Endothelial cell of umbilical vein (primary cell): ENCODE data around the gene OR13C4. TPM values are rescaled to one million over a fixed set of nuclear protein-coding genes. Genes with fewer than 3 reads are reported as not detected.

ENCODE experiments used
- BruUV-seq: library from RNA; stranded (reverse); fragments of 400-500 nt; replicated peaks from 2 replicates; lab custom pipeline; 2021; lab: Mats Ljungman, UMichigan
- CTCF ChIA-PET: fragments of 300-600, 350-600 bp; sonication (Branson Sonifier 250); formaldehyde crosslinking; loops from one replicate; lab custom pipeline; 2021; ENCODE audit warnings: antibody characterized with exemption, inconsistent platforms; lab: Charles Lee
- POLR2A ChIA-PET: fragments of 300-600, 350-600 bp; sonication (Branson Sonifier 250); formaldehyde crosslinking; loops from one replicate; lab custom pipeline; 2021; ENCODE audit warnings: antibody characterized with exemption, inconsistent platforms; lab: Charles Lee
- DNase-seq: peaks from one replicate; pipeline ENCODE4 v3.0.0-alpha.2; 2011; ENCODE audit warnings: low read depth, low spot score
- FAIRE-seq: peaks from 2 replicates; lab custom pipeline; 2011; peaks lifted over from hg19 to GRCh38; lab: Jason Lieb, UNC
- H2AFZ ChIP-seq: 2 replicates; pipeline ENCODE4 v1.6.0; 2012; ENCODE audit warnings: low read depth, low read length, control low read depth, inconsistent platforms
- H3K27ac ChIP-seq: 2 replicates; pipeline ENCODE4 v1.5.1; 2011; ENCODE audit warnings: low read depth, mild to moderate bottlenecking, control low read depth, low read length, moderate library complexity; ENCODE audit not compliant: insufficient read depth
- H3K27me3 ChIP-seq, 2 experiments: 2 replicates each; pipeline versions ENCODE4 v1.6.0 to v1.6.1; 2011; ENCODE audit warnings: low read length in 2 of 2, mixed read lengths in 1 of 2; ENCODE audit not compliant: control insufficient read depth in 2 of 2, insufficient read depth in 2 of 2
- H3K36me3 ChIP-seq, 2 experiments: 2 replicates in 1 of 2; 3 replicates in 1 of 2; pipeline ENCODE4 v1.5.1; 2011; ENCODE audit warnings: low read length in 2 of 2, mild to moderate bottlenecking in 1 of 2, moderate library complexity in 1 of 2; ENCODE audit not compliant: control insufficient read depth in 2 of 2, insufficient read depth in 2 of 2; ENCODE audit errors: extremely low read depth in 1 of 2
- H3K4me1 ChIP-seq: 3 replicates; pipeline ENCODE4 v1.5.1; 2011; ENCODE audit warnings: mild to moderate bottlenecking, low read length; ENCODE audit not compliant: control insufficient read depth, insufficient read depth; ENCODE audit errors: extremely low read depth
- H3K4me2 ChIP-seq: 2 replicates; pipeline ENCODE4 v1.6.1; 2011; ENCODE audit warnings: low read length, control low read depth, mixed read lengths; ENCODE audit not compliant: insufficient read depth
- H3K4me3 ChIP-seq, 3 experiments: fragments of 200-600 bp in 1 of 3; sonication (generic), shearing (Covaris generic) in 1 of 3; replicated peaks in 1 of 3; 2 replicates each; pipeline ENCODE4 v1.5.1; 2011 to 2016; ENCODE audit warnings: control low read depth in 3 of 3, low read length in 3 of 3, mild to moderate bottlenecking in 2 of 3, inconsistent platforms in 1 of 3, low read depth in 1 of 3, moderate library complexity in 1 of 3; ENCODE audit not compliant: insufficient read depth in 1 of 3
- H3K79me2 ChIP-seq: 2 replicates; pipeline ENCODE4 v1.6.0; 2012; ENCODE audit warnings: low read length, inconsistent platforms; ENCODE audit not compliant: control insufficient read depth, insufficient read depth
- H3K9ac ChIP-seq: replicated peaks from 2 replicates; pipeline ENCODE3; 2011; ENCODE audit warnings: low read length, control low read depth; ENCODE audit not compliant: insufficient read depth; ENCODE audit errors: extremely low read depth
- H3K9me1 ChIP-seq: replicated peaks from 3 replicates; pipeline ENCODE4 v1.6.0; 2011; ENCODE audit warnings: mild to moderate bottlenecking, low read length; ENCODE audit not compliant: control insufficient read depth, insufficient read depth; ENCODE audit errors: extremely low read depth
- H3K9me3 ChIP-seq: replicated peaks from 2 replicates; pipeline ENCODE4 v1.5.1; 2012; ENCODE audit warnings: low read length, inconsistent platforms; ENCODE audit not compliant: control insufficient read depth, insufficient read depth
- H4K20me1 ChIP-seq: replicated peaks from 2 replicates; pipeline ENCODE3; 2011; ENCODE audit warnings: mild to moderate bottlenecking, low read length; ENCODE audit not compliant: control insufficient read depth, insufficient read depth; ENCODE audit errors: extremely low read depth
- EZH2 ChIP-seq: IDR thresholded peaks from 2 replicates; pipeline ENCODE4 v1.6.1; 2012; ENCODE audit warnings: borderline replicate concordance, low read depth, mild to moderate bottlenecking, moderate library complexity, low read length, inconsistent platforms; ENCODE audit not compliant: severe bottlenecking
- FOS ChIP-seq: IDR thresholded peaks from 2 replicates; pipeline ENCODE4 v1.6.1; 2011; ENCODE audit warnings: mild to moderate bottlenecking, low read length, moderate library complexity, borderline replicate concordance; ENCODE audit not compliant: insufficient read depth
- GATA2 ChIP-seq: IDR thresholded peaks from 2 replicates; pipeline ENCODE4 v1.7.0; 2011; ENCODE audit warnings: low read depth, mild to moderate bottlenecking, moderate library complexity, mixed read lengths, low read length; ENCODE audit not compliant: insufficient read length, insufficient read depth
- JUN ChIP-seq: IDR thresholded peaks from 2 replicates; pipeline ENCODE4 v1.6.1; 2011; ENCODE audit warnings: borderline replicate concordance, low read depth; ENCODE audit not compliant: insufficient read length, insufficient read depth
- MAX ChIP-seq: IDR thresholded peaks from 2 replicates; pipeline ENCODE4 v1.6.1; 2011; ENCODE audit not compliant: insufficient read depth, insufficient read length
- MYC ChIP-seq: IDR thresholded peaks from one replicate; pipeline ENCODE4 v1.6.1; 2011; ENCODE audit warnings: mild to moderate bottlenecking, low read depth, low read length
- POLR2A ChIP-seq: IDR thresholded peaks from 2 replicates; pipeline ENCODE4 v1.6.1; 2012; ENCODE audit warnings: low read depth, mild to moderate bottlenecking, control low read depth, low read length
- POLR2AphosphoS5 ChIP-seq: IDR thresholded peaks from 2 replicates; pipeline ENCODE4 v1.6.1; 2012; ENCODE audit warnings: low read depth, mild to moderate bottlenecking, control low read depth, low read length, moderate library complexity; ENCODE audit not compliant: insufficient read depth
- dilution Hi-C: fragments of 300-500 bp; cut with MboI; formaldehyde crosslinking; loops from one replicate; pipeline ENCODE4 v1.15.0; 2019; ENCODE audit warnings: low sequenced_read_pairs; ENCODE audit not compliant: extremely low pct_ligation_motif_present
- intact Hi-C: fragments of 100-400 bp; cut with micrococcal nuclease; formaldehyde crosslinking; loops from one replicate; pipeline ENCODE4 v1.10.0; 2022
- polyA plus RNA-seq, 4 experiments: library from polyadenylated mRNA; depleted of rRNA in 3 of 4; stranded (reverse) in 3 of 4; unstranded in 1 of 4; fragments of >200 nt; gene quantifications; 2 replicates each; pipeline versions ENCODE4 v1.2.1 to v1.2.3, GENCODE V29; 2011 to 2012; ENCODE audit warnings: missing spikeins in 1 of 4
- total RNA-seq: library from RNA; stranded (reverse); gene quantifications from 2 replicates; pipeline ENCODE4 v1.2.3, GENCODE V29; 2021
- TF ChIP-seq, protein P1 (sequence below), 2 donors: IDR thresholded peaks; 1 replicate in 1 of 2; 2 replicates in 1 of 2; pipeline ENCODE4 v1.5.1; 2011; ENCODE audit warnings: low read length in 2 of 2, mild to moderate bottlenecking in 2 of 2, moderate library complexity in 2 of 2, control low read depth in 1 of 2, inconsistent platforms in 1 of 2, low read depth in 1 of 2; ENCODE audit not compliant: insufficient read depth in 1 of 2; ENCODE audit errors: extremely low read depth in 1 of 2

The OR13C4 gene
- total and polyA plus RNA-seq, 2 donors (not counting 3 experiments of a cell fraction or from before 2014, with no cell fraction given), result not detected

DNA sequence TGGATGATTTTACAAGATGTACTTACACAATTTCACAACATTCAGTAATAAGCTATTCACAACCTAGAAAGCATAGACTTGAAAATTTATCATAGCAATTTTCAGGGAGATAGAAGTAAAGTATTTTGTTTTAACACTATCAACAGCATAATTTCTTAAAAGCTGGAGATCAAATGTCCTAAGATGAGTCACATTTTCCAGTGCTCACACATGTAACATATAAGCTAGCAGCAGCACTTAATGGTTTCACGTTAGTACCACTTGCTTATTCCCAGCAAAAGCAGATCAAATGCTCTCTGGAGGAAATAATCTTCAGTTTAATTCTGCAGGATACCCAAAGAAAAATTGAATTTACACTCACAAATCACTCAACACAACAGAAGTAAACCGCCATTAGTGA lies 48.4 kb upstream of the OR13C4 start:
- FAIRE-seq, result no peak
- no peaks in the 10 kb centered on the region for H3K9me3 ChIP-seq
- TF ChIP-seq JUN, result no peak
- TF ChIP-seq MYC, result no peak
- no peak for TF ChIP-seq EZH2
- TF ChIP-seq POLR2A, result no peak
- TF ChIP-seq, protein P1, sequence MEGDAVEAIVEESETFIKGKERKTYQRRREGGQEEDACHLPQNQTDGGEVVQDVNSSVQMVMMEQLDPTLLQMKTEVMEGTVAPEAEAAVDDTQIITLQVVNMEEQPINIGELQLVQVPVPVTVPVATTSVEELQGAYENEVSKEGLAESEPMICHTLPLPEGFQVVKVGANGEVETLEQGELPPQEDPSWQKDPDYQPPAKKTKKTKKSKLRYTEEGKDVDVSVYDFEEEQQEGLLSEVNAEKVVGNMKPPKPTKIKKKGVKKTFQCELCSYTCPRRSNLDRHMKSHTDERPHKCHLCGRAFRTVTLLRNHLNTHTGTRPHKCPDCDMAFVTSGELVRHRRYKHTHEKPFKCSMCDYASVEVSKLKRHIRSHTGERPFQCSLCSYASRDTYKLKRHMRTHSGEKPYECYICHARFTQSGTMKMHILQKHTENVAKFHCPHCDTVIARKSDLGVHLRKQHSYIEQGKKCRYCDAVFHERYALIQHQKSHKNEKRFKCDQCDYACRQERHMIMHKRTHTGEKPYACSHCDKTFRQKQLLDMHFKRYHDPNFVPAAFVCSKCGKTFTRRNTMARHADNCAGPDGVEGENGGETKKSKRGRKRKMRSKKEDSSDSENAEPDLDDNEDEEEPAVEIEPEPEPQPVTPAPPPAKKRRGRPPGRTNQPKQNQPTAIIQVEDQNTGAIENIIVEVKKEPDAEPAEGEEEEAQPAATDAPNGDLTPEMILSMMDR (IDR thresholded peaks at IDR 0.05; ENCODE audit: extremely low read depth in 1 of 2, insufficient read depth in 1 of 2, low read depth in 1 of 2, low read length in 2 of 2), result no peak
- no peak for TF ChIP-seq FOS
- no peak for TF ChIP-seq GATA2
- TF ChIP-seq POLR2AphosphoS5, result no peak
- no peak for TF ChIP-seq MAX
- intact Hi-C loops, result no loop called here
- no peak overlapping the region for H3K4me2 ChIP-seq
- DNase-seq, result no peak
- no peaks in the 10 kb centered on the region for H3K9me1 ChIP-seq
- CTCF ChIA-PET, result no interaction called here
- no TSS peak for BruUV-seq
- H3K9ac ChIP-seq, result no peak overlapping the region
- no peaks in the 10 kb centered on the region for H3K79me2 ChIP-seq
- no peaks in the 10 kb centered on the region for H3K27me3 ChIP-seq
- no peaks in the 10 kb centered on the region for H3K36me3 ChIP-seq
- H3K4me1 ChIP-seq, result no peaks in the 10 kb centered on the region
- POLR2A ChIA-PET, result no interaction called here
- H4K20me1 ChIP-seq, result no peaks in the 10 kb centered on the region
- no peak overlapping the region for H3K27ac ChIP-seq
- H2AFZ ChIP-seq, result no peak overlapping the region
- dilution Hi-C loops, result no loop called here
- no peak overlapping the region for H3K4me3 ChIP-seq
